ENCODE results near the gene MPHOSPH9. TPM values are rescaled to one million over a fixed set of nuclear protein-coding genes. Genes with fewer than 3 reads are reported as not detected.

MPHOSPH9 gene
- total RNA-seq, 1 experiment from 2014 or later = 40.4 TPM

GRCh38 chr12:123163227-123163626 lies 69.7 kb downstream of the MPHOSPH9 start:
- CTCF ChIA-PET = interaction anchor here (1.3 kb wide), 1 partner anchor 10 kb away, joined by 3 read pairs; no protein-coding TSS in a partner anchor
- Mint-ChIP-seq H3K9me3 (ENCODE audit: unreplicated experiment) (no peaks in the 10 kb centered on the region), H3K27ac (ENCODE audit: low read depth, unreplicated experiment) (no peak overlapping the region), H3K27me3 (ENCODE audit: insufficient read depth, unreplicated experiment) (no peaks in the 10 kb centered on the region), H3K4me3 (ENCODE audit: unreplicated experiment) (no peak overlapping the region), H3K4me1 (ENCODE audit: insufficient read depth, unreplicated experiment) (no peaks in the 10 kb centered on the region), H3K36me3 (ENCODE audit: insufficient read depth, unreplicated experiment) (peaks cover 51% of the 10 kb centered on the region)
- TF ChIP-seq CTCF (IDR thresholded peaks at IDR 0.05; ENCODE audit: unreplicated experiment) = no peak
- POLR2A ChIA-PET = interaction anchor here (2.0 kb wide), 1 partner anchor 11 kb away, joined by 4 read pairs; no protein-coding TSS in a partner anchor
- DNase-seq (ENCODE audit: unreplicated experiment) = no peak
- no TSS peak for BruUV-seq (replicated peaks)
- intact Hi-C loops (cut with micrococcal nuclease) = no loop called here

- no peaks in the 10 kb centered on the region for H3K9me3 Mint-ChIP-seq (ENCODE audit: unreplicated experiment)
- H3K27ac Mint-ChIP-seq (ENCODE audit: low read depth, unreplicated experiment) = no peak overlapping the region
- POLR2A ChIA-PET = interaction anchor here (0.8 to 1.4 kb wide), 4 partner anchors 9 to 118 kb away, joined by 3 to 6 read pairs (median 4); partner anchors contain the start of gene PITPNM2
- no peaks in the 10 kb centered on the region for H3K27me3 Mint-ChIP-seq (ENCODE audit: insufficient read depth, unreplicated experiment)
- TF ChIP-seq CTCF (IDR thresholded peaks at IDR 0.05; ENCODE audit: unreplicated experiment) = no peak
- no TSS peak for BruUV-seq (replicated peaks)
- H3K4me3 Mint-ChIP-seq (ENCODE audit: unreplicated experiment) = no peak overlapping the region
- no peak for DNase-seq (ENCODE audit: unreplicated experiment)
- CTCF ChIA-PET = interaction anchor here (0.6 to 0.7 kb wide), 2 partner anchors 198 to 356 kb away, joined by 3 read pairs; no protein-coding TSS in a partner anchor
- intact Hi-C loops (cut with micrococcal nuclease) = no loop called here
- H3K36me3 Mint-ChIP-seq (ENCODE audit: insufficient read depth, unreplicated experiment) = peaks cover 51% of the 10 kb centered on the region
- H3K4me1 Mint-ChIP-seq (ENCODE audit: insufficient read depth, unreplicated experiment) = no peaks in the 10 kb centered on the region
Observed at GRCh38 chr12:123160801-123161487, 72.0 kb downstream of the MPHOSPH9 start.

GRCh38 chr12:123153906-123154305 lies 79.0 kb downstream of the MPHOSPH9 start:
- no TSS peak for BruUV-seq (replicated peaks)
- intact Hi-C loops (cut with micrococcal nuclease) = loop anchor here (5.0 kb wide), 1 partner anchor 172 kb away; the partner anchor contains the start of gene ARL6IP4
- Mint-ChIP-seq H3K9me3 (ENCODE audit: unreplicated experiment) (no peaks in the 10 kb centered on the region), H3K27ac (ENCODE audit: low read depth, unreplicated experiment) (no peak overlapping the region), H3K27me3 (ENCODE audit: insufficient read depth, unreplicated experiment) (no peaks in the 10 kb centered on the region), H3K4me1 (ENCODE audit: insufficient read depth, unreplicated experiment) (no peaks in the 10 kb centered on the region), H3K36me3 (ENCODE audit: insufficient read depth, unreplicated experiment) (peaks cover 9% of the 10 kb centered on the region), H3K4me3 (ENCODE audit: unreplicated experiment) (no peak overlapping the region)
- ChIA-PET CTCF (interaction anchor here (0.6 to 1.6 kb wide), 5 partner anchors 26 to 568 kb away, joined by 3 to 10 read pairs (median 4); no protein-coding TSS in a partner anchor), POLR2A (no interaction called here)
- TF ChIP-seq CTCF (IDR thresholded peaks at IDR 0.05; ENCODE audit: unreplicated experiment) = no peak
- DNase-seq (ENCODE audit: unreplicated experiment) = no peak

- Mint-ChIP-seq H3K27ac (ENCODE audit: low read depth, unreplicated experiment) (no peak overlapping the region), H3K9me3 (ENCODE audit: unreplicated experiment) (no peaks in the 10 kb centered on the region), H3K4me3 (ENCODE audit: unreplicated experiment) (no peak overlapping the region), H3K36me3 (ENCODE audit: insufficient read depth, unreplicated experiment) (peaks cover 4% of the 10 kb centered on the region), H3K27me3 (ENCODE audit: insufficient read depth, unreplicated experiment) (no peaks in the 10 kb centered on the region), H3K4me1 (ENCODE audit: insufficient read depth, unreplicated experiment) (no peaks in the 10 kb centered on the region)
- POLR2A ChIA-PET = interaction anchor here (1.0 to 1.3 kb wide), 3 partner anchors 8 to 10 kb away, joined by 4 to 6 read pairs (median 4); no protein-coding TSS in a partner anchor
- CTCF ChIA-PET = interaction anchor here (0.5 to 1.0 kb wide), 4 partner anchors 10 to 166 kb away, joined by 3 read pairs; no protein-coding TSS in a partner anchor
- no TSS peak for BruUV-seq (replicated peaks)
- intact Hi-C loops (cut with micrococcal nuclease) = loop anchor here (5.0 kb wide), 1 partner anchor 171 kb away; the partner anchor contains the start of gene ARL6IP4
- no peak for DNase-seq (ENCODE audit: unreplicated experiment)
- TF ChIP-seq CTCF (IDR thresholded peaks at IDR 0.05; ENCODE audit: unreplicated experiment) = no peak
Observed at GRCh38 chr12:123152833-123153232, 80.1 kb downstream of the MPHOSPH9 start.

All from MCF 10A (cell line).